GM21447 (cell line): ENCODE results near the gene ADCY1.
"Not testable (repeated sequence)": the region's sequence is repeated elsewhere in the genome, so short reads cannot be mapped to it uniquely, and the experiment has no call there.

Experiments
- ATAC-seq: cut with Tn5 transposase; IDR thresholded peaks from one replicate; pipeline ENCODE4 v1.9.1; 2021; ENCODE audit not compliant: unreplicated experiment

The ADCY1 gene

DNA sequence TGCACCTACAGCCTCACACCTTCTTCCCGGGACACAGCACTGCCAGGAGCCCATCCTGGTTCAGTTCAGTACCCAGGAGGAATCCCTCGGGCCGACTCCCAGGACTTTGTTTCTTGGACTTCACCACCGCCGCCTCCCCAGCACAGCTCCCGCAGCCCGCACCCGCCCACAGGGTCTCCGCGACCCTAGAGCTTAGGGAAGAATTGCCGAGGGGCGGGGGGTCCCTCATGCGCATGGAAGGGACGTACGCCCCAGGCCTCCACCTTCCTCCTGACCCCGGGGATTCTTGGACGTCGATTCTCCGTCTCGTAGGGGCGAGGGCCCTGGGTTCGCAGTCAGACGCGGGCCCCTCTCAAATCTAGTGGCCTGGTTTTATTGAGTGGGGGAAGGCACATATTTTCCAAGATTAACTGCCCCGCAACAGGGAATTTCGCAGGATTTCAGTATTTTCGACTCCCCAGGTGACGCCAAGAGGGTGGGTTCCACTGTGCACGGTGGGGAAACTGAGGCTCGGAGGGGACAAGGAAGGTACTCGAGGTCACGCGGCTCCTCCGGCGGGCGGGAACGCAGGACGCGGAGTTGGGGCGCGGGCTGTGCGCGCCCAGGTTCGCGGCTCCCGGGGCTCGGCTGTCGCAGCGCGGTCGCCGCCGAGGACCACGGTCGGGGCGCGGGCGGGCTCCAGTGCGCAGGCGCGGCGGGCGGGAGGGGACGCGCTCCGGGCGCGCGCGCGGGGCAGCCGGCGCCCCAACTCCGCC is at the start of gene ADCY1:
ADCY1 (plus strand) TSS at position 708 of the 755 bp plus-strand sequence. CDS start 176 bp downstream, outside the sequence.
- ATAC-seq = no peak

DNA sequence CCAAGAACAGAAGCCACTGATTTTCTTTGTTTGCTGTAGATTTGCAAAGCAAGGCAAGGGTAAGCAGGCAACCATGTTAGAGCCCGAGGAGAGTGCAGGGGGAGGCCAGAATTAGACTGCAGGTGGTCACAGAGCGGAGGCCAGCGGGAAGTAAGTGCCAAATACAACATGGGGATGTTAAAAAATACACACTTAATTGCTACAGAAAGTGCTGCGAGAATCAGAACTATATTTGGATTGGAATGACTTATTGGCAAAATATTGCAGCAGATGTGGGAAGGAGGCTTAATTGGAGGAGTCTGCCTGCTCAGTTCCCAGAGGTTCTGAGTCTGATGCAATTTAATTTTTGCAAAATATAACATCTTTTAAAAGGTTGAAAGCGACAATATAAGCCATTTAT is 49.7 kb upstream of the ADCY1 start:
- no peak for ATAC-seq

DNA sequence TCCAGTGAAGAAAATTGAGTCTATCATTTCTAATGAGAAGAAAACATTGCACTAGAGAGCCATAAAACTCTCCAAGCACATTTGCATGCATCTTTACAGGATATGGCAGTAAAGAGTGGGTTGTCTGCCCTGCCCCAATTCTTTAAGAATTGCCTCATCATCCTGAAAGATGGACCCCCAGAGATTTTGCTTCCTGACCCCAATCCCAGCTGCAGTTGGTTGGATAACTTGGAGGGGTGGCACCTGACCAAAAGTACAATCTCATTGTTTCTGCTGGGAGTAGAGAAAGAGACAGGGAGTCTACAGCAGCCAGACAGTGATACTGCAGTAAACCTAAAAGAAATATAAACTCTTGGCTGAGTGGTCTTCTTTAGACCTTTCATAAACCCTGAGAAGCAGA is 49.1 kb upstream of the ADCY1 start:
- no peak for ATAC-seq

DNA sequence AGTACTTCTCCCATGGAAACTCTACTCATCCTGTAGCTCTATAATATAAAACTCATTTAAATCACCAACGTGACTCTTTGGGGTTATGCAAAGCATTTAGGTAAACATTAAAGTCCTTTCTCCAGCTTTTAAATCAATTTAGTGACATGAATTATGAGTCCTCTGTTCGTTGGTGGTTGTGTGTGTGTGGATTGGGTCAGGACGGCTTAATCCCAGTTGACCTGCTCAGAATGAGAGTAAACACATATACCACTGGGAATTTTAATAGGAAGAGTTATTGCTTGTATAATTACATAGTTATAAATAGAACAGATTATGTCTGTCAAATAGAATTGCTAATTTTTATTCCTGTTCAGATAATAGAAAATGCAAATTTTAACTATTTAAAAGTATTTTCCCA is 30.7 kb upstream of the ADCY1 start:
- no peak for ATAC-seq

DNA sequence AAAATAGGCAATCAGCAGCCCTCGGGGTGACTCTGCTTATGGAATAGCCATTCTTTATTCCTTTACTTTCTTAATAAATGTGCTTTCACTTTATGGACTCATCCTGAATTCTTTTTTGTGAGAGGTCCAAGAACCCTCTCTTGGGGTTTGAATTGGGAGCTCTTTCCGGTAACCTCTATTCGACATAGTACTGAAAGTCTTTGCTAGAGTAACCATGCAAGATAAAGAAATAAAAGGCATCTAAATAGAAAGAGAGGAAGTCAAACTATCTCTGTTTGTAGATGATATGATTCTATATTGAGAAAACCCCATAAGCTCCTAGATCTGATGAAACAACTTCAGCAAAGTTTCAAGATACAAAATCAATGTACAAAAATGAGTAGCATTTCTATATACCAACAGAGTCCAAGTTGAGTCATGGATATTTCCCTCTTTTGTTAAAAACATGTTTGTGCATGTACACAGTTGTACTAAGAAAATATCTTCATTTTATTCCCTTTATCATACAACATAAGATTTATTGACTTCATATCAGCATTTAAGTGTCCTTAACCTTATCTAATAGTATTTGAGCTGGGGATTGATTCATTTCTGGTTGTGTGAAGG is 29.0 kb upstream of the ADCY1 start:
- not testable (repeated sequence) for ATAC-seq

DNA sequence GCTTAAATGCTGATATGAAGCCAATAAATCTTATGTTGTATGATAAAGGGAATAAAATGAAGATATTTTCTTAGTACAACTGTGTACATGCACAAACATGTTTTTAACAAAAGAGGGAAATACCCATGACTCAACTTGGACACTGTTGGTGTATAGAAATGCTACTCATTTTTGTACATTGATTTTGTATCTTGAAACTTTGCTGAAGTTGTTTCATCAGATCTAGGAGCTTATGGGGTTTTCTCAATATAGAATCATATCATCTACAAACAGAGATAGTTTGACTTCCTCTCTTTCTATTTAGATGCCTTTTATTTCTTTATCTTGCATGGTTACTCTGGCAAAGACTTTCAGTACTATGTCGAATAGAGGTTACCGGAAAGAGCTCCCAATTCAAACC is 25.3 kb upstream of the ADCY1 start:
- not testable (repeated sequence) for ATAC-seq

DNA sequence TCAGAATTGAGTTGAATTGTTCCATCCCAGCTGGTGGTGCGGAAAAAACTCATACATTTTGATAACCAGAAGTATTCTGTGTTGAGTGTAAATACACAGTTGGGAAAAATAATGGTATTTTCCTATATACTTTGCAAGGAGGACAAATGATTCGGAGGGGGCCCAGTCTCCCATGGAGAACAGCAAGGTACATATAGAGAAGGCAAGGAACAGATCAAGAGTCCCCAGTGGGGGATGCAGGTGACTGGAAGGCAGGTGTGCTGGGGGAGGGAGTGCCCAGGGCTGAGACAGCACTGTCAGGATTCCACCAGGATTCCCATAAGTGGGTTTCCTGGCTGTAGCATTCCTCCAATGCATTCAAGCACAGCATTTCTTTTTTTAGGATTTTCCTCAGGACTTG is 10.8 kb upstream of the ADCY1 start:
- ATAC-seq = no peak

DNA sequence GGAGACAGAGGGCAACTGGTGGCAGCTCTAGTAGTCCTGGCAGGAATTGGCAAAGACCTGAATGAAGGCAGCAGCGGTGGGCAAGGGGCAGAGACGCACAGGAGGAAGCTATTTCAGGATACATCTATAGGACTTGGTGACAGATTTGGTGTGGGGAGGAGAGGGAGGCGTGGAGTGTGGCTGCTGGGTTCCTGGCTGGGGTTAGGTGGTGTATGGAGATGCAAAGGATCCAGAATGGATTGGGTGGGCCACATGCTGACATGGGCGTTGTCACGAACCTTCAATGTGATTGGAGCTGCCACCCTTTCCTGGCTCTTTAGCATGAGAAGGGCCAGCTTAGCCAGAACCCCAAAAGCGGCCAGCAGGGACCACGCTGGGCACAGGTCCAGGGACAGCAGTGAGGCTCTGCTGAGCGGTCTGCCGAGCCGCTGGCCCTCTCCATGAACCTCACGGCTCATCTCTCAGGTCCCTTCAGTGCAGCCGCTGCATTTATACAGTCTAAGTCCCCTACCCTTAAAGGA is 10.2 kb upstream of the ADCY1 start:
- ATAC-seq = no peak

DNA sequence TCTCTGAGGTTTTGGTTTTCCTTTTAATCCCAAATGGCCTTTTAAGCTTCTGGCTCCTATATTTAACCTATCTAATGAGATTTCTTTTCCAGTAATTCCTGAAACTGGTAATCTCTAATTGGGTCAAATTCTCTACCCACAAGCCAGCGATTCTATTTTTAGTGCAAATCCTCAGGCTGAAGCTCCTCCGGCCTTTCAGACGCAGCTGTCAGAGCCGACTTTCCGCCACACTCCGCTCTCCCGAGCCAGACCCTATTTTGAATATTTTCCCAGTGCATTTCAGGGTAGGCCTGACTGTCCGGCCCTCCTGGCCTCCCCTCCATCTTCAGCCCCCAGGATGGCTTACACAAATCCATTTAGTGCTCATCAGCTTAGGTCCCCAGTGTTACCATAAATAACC is 9.7 kb upstream of the ADCY1 start:
- ATAC-seq = no peak

DNA sequence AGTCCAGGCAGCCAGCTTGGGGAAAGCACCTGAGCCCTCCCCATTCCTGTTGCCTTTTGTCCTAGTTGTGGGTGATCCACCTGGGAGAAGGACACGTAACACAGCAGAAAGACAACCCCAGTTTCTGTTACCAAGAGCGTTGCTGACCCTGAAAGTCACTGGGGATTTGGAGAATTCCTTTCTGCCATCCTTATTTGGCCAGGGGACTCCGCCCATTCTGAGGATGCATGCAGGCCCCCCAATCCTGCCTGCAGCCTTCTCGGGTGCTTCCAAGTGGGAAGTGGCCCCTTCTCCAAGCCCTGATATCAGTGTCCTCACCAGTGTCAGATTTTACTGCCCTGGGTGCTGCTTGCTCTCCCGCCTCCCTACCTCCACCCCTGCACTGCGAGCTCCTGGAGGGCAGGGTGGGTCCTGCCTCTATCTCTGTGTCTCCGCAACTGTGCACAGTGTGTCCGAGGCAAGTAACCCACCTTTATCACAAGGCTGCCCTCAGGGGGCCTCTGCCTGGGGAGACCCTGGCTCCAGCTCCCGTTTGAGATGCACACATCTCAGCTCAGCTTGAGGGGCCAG is 9.2 kb upstream of the ADCY1 start:
- no peak for ATAC-seq

DNA sequence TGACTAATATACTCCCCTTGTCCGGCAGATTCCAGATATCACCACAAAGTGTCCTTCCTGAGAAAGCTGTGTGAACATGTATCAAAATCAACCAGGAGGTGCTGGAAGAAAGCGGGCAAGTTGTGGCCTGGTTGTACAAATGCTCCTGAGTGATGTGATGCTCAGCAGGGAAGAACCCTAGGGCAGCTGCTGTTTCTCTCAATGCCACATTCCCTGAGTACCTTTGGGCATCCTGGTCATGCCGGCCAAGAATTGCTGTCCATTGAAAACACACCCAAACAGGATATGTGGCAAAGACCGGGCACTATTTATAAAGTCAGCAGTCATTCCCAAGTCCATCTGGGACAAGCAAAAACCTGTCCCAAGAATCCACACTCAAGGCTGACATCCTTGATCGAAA is 7.8 kb upstream of the ADCY1 start:
- no peak for ATAC-seq

DNA sequence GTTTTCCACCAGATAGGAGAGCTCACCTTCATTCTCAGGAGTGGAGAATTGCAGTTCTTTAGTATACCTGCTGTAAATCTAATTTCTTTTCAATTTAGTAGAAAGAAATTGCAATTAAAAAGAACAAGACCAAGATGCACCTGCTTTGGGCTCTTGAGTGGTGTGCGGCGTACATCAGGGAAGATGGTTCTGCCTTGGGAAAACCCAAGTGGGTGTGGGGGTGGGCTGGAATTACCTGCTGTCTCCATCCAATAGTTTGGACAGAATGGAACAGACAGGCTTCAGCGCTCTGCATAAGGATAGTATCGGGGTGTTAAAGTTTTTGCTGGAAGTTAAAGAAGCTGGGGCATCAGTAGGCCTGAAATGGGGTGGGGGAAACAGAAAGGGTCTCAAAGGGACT is 7.2 kb upstream of the ADCY1 start:
- no peak for ATAC-seq

DNA sequence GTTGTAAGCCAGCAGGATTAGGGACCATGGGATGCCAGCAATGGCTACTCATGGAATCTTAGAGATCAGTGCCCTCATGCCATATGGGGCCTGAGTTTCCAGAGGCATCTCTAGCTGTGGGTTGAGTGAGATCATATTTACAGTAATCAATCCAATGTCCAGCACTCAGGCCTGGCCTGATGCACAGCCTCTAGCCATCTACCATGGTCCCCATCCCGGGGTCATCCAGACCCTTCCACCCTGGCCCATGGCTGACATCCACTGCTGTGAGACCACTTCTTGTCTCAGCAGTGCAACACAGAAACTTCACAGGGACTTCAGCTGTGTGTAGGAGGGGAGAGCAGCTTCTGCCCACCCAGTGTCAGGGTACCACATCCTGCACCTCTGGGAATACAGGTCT is 6.5 kb upstream of the ADCY1 start:
- ATAC-seq = no peak

DNA sequence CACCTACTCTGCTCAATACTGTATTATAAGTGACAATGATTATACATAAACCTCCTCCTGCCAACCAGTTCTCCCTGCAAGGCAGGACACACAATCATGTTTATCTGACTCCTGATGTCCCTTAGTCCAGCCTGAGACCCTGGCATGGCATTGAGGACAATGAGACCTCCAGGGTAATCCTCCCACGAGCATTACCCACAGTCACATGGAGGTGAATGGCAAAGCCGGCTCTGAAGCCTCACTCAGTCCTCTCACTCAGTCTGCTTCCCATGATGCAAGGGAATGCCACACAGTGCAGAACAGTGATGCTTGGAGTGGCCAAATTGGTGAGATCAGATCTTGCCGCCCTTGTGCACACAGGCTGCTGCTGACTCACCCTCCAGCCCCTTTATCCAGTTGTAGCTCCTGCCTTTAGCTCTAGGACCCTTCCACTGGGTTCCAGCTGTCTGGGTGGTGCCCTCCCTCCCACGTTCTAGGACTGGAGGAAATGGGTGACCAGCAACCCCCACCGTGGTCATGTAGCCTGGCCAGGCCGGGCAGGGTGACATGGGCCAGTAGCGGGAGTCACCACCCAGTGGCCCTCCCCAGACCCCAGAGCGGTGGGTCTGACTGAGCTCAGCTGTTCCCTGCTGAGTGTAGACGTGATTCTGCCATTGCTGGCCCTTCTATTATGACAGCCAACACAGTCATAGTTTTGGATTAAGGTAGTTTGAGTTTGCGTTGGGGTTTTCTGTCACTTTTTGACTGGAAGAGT is 5.5 kb upstream of the ADCY1 start:
- no peak for ATAC-seq

DNA sequence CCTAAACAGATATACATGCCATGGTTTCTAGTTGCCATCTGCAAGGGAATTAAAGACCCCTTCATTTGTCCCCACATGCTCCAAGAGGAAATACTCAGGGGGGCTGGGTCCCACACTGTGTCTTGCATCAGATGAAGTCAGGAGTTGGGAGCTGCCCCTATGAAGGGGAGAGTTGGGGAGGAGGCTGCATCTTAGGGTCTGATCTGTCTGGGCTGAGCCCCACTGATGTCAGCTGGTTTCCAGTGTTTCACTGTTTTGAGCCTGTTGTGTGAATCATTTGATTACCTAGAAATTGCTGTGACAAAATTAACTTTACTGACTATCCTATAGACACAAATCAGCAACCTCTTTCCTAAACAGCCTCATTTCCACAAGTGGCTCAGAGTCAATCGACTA is 4.9 kb upstream of the ADCY1 start:
- no peak for ATAC-seq

DNA sequence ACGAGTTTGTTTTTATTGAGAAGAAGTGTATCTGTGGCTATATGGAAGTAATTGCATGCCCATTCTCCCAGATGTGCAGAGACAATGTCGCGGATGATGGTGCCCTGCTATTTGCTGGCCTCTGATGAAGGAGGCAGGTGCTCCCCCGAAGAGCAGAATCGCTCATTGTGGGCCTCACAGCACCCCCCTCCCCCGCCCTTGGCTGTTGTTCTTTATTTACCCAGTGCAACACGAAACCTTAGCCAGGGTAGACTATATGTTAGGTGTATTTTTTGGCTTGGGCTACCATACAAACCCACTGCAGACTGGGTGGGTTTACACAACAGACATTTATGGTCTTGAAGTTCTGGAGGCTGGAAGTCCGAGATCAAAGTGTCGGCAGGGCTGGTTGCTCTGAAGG is 3.4 kb upstream of the ADCY1 start:
- no peak for ATAC-seq

DNA sequence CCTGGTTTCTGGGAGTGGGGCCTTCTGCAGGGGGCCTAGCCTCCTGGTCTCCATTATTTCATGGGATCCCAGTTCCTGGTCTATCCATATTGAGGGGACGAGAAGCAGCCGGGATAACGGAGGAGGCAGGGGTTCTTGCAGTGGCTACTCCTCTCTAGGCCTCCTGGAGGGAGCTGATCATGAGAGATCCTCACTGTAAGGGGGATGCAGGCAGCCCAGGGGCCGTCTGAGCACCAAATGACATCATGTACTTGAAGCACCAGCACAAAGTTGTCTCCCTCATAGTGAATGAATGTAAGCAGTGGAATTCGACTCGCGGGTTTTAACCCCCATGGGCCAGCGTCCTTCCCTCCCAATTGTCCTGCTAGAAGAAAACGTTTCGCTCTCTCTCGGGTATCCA is 964 bp upstream of the ADCY1 start:
- ATAC-seq = no peak

DNA sequence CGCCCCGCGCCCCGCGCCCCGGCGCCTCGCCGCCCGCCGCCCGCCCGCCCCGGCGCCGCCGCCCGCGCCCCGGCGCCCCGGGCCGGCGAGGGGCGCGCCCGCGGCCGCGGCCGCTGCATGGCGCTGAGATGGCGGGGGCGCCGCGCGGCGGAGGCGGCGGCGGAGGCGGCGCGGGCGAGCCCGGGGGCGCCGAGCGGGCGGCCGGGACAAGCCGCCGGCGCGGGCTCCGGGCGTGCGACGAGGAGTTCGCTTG is 174 bp downstream of the ADCY1 start:
- ATAC-seq = no peak

DNA sequence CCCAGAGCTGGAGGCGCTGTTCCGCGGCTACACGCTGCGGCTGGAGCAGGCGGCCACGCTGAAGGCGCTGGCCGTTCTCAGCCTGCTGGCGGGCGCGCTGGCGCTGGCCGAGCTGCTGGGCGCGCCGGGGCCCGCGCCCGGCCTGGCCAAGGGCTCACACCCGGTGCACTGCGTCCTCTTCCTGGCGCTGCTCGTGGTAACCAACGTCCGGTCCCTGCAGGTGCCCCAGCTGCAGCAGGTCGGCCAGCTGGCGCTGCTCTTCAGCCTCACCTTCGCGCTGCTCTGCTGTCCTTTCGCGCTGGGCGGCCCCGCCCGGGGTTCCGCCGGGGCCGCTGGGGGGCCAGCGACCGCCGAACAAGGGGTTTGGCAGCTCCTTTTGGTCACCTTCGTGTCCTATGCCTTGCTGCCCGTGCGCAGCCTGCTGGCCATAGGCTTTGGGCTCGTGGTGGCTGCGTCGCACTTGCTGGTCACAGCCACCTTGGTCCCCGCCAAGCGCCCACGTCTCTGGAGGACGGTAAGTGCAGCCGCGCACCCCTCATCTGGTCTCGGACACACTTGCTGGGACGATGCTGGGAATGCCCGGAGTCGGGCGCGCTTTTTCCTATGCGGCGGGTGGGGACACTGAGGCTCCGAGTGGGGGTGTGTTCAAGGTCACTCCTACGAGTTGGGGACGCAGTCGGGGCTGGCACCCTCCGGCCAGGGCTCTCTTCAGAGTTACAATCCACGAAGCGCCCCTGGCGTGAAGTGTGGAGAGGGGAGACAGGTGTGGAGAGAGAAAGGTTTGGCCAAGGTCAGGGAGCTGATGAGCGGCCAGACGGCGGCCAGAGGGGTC is 717 bp downstream of the ADCY1 start:
- no peak for ATAC-seq

DNA sequence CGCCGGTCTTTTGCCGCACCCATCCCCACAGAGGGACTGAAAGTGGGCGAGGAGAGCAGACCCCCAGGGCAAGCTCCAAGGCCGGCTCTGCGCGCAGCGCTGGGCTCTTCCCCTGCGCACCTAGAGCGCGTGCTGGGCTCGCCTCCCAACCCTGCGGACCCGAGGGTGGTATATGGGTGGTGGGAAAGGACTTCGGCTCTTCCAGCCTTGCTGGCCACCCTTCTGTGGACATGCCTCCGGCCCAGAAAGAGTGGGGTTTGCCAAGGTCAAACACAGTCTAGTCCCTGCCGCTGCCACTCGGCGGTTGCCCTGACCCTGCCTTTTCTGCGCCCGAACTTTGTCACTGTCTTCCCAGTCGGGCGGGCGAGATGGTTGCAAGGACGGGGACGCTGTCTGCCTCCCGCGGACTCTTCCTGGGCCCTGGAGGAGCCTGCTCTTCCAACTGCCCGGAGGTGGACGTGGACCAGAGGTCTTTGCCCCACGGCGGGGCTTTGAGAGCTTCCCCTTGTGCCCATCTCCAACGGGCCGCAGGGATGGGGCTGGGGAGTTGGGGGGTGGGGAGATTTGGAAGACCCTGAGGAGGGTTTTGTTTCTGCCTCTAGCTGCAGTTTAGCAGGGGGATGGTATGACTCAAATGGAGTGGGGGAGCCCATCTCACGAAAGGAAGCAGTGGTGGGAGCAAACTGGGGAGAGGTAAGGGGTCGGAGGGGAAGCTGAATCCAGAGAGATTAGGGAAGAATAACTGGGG is 1.5 kb downstream of the ADCY1 start:
- ATAC-seq = no peak
